GM19324 (cell line): ENCODE results near the gene SLC25A21.
"Not testable (repeated sequence)": the region's sequence is repeated elsewhere in the genome, so short reads cannot be mapped to it uniquely, and the experiment has no call there.

ENCODE experiments used
- ATAC-seq: cut with Tn5 transposase; IDR thresholded peaks from one replicate; pipeline ENCODE4 v1.9.1; 2021; ENCODE audit warnings: mild to moderate bottlenecking, moderate library complexity; ENCODE audit not compliant: unreplicated experiment, low FRiP score

Gene SLC25A21

DNA sequence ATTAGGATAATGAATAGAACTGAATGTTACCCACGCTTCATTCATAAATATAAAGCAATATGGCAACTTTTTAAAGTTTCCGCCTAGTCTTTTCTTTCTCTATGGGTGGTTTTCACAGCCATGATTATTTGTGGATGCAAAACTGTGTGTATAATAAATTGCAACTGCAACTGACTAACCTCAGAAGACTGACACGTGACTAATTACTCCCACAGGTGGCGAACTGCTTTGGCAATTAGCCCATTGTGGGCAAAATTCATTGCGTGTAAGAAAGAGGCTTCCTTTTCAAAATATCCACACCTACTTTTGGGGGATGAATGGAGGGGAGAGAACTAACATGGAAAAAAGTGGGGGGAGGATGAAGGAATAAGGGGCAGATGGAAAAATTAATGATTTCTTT, 79.0 kb downstream of the SLC25A21 start:
- no peak for ATAC-seq

GRCh38 chr14:37091651-37092050, 80.8 kb downstream of the SLC25A21 start:
- no peak for ATAC-seq

DNA sequence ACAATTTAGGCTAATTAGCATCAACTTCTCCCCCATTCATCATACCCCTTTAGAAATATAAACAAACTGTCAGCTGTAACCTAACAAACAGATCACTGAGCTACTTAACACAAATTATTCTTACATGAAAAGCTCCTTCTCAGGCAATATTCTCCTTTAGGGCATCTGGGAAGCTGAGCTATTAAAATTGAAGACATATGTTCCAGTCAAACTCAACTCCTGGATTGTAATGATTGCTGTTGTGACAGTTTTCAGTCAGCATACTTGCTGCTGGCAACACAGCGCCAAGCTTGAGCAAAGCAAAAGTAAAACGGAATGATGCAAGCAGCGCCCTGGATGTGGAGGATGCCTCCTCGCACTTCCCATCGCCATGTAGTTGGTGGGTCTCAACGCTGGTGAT, 82.4 kb downstream of the SLC25A21 start:
- ATAC-seq, result no peak

- ATAC-seq, result no peak
Measured at GRCh38 chr14:37089410-37089809, 83.0 kb downstream of the SLC25A21 start.

DNA sequence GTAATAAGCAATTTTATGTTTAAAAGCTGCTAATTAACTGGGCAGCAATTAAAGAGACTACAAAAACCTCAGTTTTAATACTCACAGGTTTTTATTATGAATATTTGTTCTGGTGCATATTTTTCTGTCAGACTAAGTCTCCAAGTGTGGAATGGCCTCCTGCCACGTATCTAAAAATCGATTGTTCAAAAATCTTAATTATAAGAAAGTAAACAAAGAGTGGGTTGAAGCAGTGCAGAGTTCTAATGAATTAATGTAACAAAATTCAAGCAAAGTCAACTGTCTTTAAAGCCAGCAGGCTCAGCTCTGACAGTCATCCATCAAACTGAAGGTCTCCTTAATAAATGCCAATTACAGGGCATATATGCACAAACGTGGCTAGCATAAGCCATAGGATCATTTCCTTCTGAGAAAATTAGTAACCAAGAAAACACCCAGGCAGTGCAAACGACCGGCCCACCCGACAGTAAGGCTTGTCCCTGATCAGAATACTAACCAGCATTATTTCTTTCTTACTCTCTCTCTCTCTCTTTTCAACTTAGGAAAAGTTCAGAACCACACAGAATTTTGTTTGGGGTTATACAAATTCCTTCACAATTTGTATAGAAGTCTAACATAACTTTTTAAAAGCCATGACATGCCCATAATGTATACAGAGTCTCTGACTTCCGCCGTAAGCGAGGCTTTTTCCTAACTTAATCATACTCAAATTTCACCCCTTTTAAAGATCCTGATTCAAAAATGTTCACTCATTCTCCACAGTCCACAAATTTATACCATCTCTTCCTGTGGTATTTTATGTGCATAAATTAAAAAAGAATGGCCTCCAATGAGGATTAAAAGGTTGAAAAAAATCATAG, 83.8 kb downstream of the SLC25A21 start:
- ATAC-seq, result no peak

DNA sequence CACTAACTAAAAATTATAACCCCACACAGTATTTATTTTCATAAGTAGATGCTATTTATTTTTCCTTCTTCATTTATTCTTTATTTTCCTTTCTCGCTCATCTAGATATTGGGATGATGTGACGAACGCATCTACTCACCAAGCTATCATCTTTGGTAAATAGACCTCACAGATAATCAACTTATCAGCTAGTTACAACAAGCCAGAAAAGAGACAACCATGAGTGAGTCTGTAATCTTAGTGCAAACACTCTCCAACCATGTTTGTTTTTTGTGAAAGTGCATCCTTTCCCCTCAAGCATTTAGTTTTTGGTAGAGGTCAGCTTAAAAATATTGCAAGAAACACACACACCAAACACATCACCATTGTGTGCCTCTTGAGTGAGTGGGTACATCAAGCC, 84.9 kb downstream of the SLC25A21 start:
- ATAC-seq, result no peak

GRCh38 chr14:37083599-37083998, 88.8 kb downstream of the SLC25A21 start:
- no peak for ATAC-seq

DNA sequence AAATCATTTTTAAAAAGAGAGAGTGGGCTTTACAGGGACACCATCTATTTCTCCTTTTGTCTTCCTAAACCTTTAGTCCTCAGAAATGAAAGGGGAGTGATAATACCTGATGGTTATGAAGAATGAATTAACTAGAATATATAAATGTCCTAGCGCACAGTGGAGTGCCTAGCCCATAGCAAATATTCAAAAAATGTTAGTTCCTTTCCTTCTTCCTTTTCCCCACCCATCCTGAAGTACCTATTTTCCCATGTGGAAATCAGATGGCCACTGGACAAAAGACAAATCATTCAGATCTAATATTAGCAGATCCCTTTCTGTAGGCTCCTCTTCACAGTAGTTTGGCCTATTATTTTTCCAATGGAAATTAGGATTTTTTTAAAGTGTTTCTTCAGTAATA, 90.0 kb downstream of the SLC25A21 start:
- ATAC-seq, result no peak

DNA sequence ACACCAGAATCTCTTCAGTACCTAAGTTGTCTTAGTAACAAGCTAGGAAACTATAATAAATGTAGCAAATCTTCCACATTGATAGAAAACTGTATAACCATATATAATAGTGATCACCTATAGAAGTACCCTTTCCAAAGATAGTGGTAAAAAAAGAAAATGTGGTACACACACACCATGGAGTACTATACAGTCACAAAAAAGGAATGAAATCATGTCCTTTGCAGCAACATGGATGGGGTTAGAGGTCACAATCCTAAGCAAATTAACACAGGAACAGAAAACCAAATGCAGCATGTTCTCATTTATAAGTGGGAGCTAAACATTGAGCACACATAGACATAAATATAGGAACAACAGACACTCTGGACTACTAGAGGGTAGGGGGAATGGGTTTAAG, 90.5 kb downstream of the SLC25A21 start:
- no peak for ATAC-seq

GRCh38 chr14:37081218-37081617, 91.2 kb downstream of the SLC25A21 start:
- ATAC-seq, result no peak

GRCh38 chr14:37078131-37078530, 94.3 kb downstream of the SLC25A21 start:
- no peak for ATAC-seq

- not testable (repeated sequence) for ATAC-seq
Measured at GRCh38 chr14:37074320-37074719, 98.1 kb downstream of the SLC25A21 start.

GRCh38 chr14:37063467-37064240, 108.8 kb downstream of the SLC25A21 start:
- no peak for ATAC-seq

- no peak for ATAC-seq
Measured at GRCh38 chr14:37062191-37062803, 110.1 kb downstream of the SLC25A21 start.

- no peak for ATAC-seq
Measured at GRCh38 chr14:37061697-37062096, 110.7 kb downstream of the SLC25A21 start.

GRCh38 chr14:37060496-37061260, 111.7 kb downstream of the SLC25A21 start:
- ATAC-seq, result no peak

DNA sequence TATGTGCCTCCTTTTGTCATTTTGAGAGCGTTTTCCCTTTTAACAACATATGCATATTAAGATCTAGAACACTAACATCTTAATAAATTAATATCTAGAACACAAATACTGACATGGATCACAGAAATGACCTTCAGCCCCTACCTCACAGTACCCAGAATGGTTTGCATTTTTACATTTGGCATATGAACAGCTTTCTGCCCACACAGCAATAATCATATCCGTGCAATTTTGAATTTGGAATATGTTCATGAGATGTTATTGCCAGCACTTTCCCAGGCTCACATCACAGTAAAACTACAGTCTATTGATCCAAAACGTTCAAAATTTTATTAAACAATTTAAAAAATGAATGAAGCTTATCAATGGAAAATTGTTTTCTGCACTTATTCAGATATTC, 114.6 kb downstream of the SLC25A21 start:
- no peak for ATAC-seq

GRCh38 chr14:37056473-37056872, 115.9 kb downstream of the SLC25A21 start:
- ATAC-seq, result no peak

- no peak for ATAC-seq
Measured at GRCh38 chr14:37054869-37055268, 117.5 kb downstream of the SLC25A21 start.

GRCh38 chr14:37054144-37054543, 118.3 kb downstream of the SLC25A21 start:
- ATAC-seq, result no peak

DNA sequence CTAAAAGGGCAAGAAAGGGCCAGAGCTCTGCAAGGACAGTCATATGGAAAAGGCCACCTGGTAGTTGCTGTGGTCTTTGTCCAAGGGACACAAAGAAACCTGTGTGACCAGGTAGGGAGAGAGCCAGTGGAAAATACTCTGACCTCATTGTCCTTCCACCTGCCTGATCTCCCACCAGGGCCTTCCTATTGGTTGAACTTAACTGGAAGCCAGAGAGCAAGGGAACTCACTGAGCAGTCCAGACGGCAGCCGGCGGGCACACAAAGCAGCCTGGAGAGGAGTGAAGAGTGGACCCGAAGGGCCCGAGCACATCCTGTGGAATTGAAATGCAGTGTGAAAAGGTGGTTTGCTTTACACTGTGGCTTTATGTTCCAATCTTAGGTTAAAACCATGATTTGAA, 120.7 kb downstream of the SLC25A21 start:
- ATAC-seq, result no peak
